SK-N-SH (cell line): ENCODE measurements around the gene ARHGEF3.

Source experiments
- CHD2 ChIP-seq: fragments of 150-350 bp; IDR thresholded peaks from 2 replicates; pipeline ENCODE4 v1.6.1; 2018; ENCODE audit warnings: low read length; ENCODE audit not compliant: partially characterized antibody
- CTCF ChIP-seq: fragments of 200-600 bp; sonication (generic); IDR thresholded peaks from 2 replicates; pipeline ENCODE4 v1.6.1; 2017; ENCODE audit warnings: antibody characterized with exemption, mild to moderate bottlenecking, moderate library complexity
- EZH2phosphoT487 ChIP-seq: fragments of 200-600 bp; sonication (generic); IDR thresholded peaks from 2 replicates; pipeline ENCODE4 v1.6.1; 2017; ENCODE audit warnings: low read depth, mixed run types, mild to moderate bottlenecking, antibody characterized with exemption, moderate library complexity, borderline replicate concordance
- FOXJ3 ChIP-seq: sonication (generic); formaldehyde crosslinking; IDR thresholded peaks from 2 replicates; pipeline ENCODE4 v1.5.1; 2020; ENCODE audit warnings: mild to moderate bottlenecking, missing genetic modification reagents
- GABPA ChIP-seq: IDR thresholded peaks from 2 replicates; pipeline ENCODE4 v1.4.0; 2012; ENCODE audit warnings: low read depth, mild to moderate bottlenecking
- MAX ChIP-seq: IDR thresholded peaks from 2 replicates; pipeline ENCODE4 v1.4.0; 2012; ENCODE audit warnings: low read depth
- POLR2AphosphoS5 ChIP-seq: IDR thresholded peaks from 2 replicates; pipeline ENCODE4 v1.6.1; 2012; ENCODE audit warnings: low read depth, low read length
- RAD21 ChIP-seq: IDR thresholded peaks from 2 replicates; pipeline ENCODE4 v1.6.1; 2012; ENCODE audit warnings: mild to moderate bottlenecking, low read length
- REST ChIP-seq: IDR thresholded peaks from 2 replicates; pipeline ENCODE4 v1.6.1; 2012; ENCODE audit warnings: mild to moderate bottlenecking, low read depth, low read length, moderate library complexity
- SIN3A ChIP-seq: IDR thresholded peaks from 2 replicates; pipeline ENCODE4 v1.6.1; 2012; ENCODE audit warnings: low read depth, mild to moderate bottlenecking, low read length, moderate library complexity, borderline replicate concordance
- ZBTB33 ChIP-seq: IDR thresholded peaks from 2 replicates; pipeline ENCODE4 v1.4.0; 2012; ENCODE audit warnings: low read depth, borderline replicate concordance

- no peak for TF ChIP-seq CTCF
- TF ChIP-seq ZBTB33: no peak
- TF ChIP-seq REST: no peak
- no peak for TF ChIP-seq SIN3A
- no peak for TF ChIP-seq POLR2AphosphoS5
- TF ChIP-seq MAX: no peak
- no peak for TF ChIP-seq EZH2phosphoT487
- no peak for TF ChIP-seq GABPA
- no peak for TF ChIP-seq RAD21
- no peak for TF ChIP-seq FOXJ3
- TF ChIP-seq CHD2: no peak
These were observed 25.3 kb upstream of the ARHGEF3 start for GRCh38 chr3:56826831-56827722.
